ENCODE data around the gene HMCN2. TPM values are rescaled to one million over a fixed set of nuclear protein-coding genes. Genes with fewer than 3 reads are reported as not detected.

HMCN2 gene
- total and polyA plus RNA-seq, 2 donors, result 0.90 to 2.2 TPM

DNA sequence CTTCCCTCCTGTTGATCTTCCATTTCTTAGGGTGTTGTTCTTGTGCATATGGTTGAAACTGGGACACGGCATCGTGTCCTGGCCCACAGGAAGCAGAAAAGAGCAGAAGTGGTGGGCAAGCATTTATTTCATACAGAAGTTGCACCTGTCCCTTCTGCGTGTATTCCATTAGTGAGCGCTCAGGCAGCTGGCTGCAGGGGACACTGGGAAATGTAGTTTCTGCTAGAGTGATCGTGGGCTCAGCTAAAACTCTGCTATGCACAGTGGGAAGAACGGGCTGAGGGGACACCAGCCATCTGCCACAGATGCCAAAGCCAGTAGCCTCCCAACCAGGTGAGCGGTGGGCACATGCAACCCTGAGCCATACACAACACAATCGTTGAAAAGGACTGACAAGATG, 121.8 kb downstream of the HMCN2 start:
- Histone ChIP-seq H3K9me3 (ENCODE audit: control insufficient read depth in 2 of 2, insufficient read depth in 1 of 2, low read length in 1 of 2) (no peaks in the 10 kb centered on the region), H3K27ac (ENCODE audit: low read depth in 1 of 2, low read length in 1 of 2) (no peak overlapping the region), H3K27me3 (ENCODE audit: control insufficient read depth in 2 of 2, insufficient read depth in 1 of 2, low read length in 1 of 2) (no peaks in the 10 kb centered on the region), H3K36me3 (ENCODE audit: control insufficient read depth in 2 of 2, insufficient read depth in 2 of 2, low read length in 1 of 2) (no peaks in the 10 kb centered on the region), H3K4me1 (ENCODE audit: control insufficient read depth in 2 of 2, insufficient read depth in 2 of 2, low read length in 2 of 2) (no peaks in the 10 kb centered on the region), H3K4me3 (ENCODE audit: low read length in 2 of 2) (no peak overlapping the region)
- 89% methylated on average over 8 of the region's 8 CpGs for WGBS
- DNase-seq (ENCODE audit: low read depth in 6 of 9, low spot score in 9 of 9), result no peak

DNA sequence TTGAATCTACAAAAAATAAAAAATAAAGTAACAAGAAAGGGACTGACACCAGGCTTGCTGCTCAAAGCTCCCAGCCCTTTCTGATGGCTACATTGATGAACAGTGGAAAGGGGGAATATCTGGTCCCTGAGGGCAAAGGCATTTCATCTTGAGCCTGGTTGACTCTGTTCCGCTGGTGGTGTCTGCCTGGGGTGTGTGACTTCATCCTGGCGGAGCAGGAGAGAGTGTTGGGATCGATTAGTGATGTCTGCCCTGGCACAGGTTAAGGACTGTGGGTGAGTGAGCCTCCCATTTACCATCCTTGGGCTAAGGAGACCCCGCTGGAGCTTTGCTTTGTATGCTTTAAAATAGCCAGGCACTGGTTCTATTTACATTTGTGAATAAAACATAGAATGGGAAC, 122.3 kb downstream of the HMCN2 start:
- 92% methylated on average over 4 of the region's 4 CpGs for WGBS
- Histone ChIP-seq H3K27ac (ENCODE audit: low read depth in 1 of 2, low read length in 1 of 2) (no peak overlapping the region), H3K36me3 (ENCODE audit: control insufficient read depth in 2 of 2, insufficient read depth in 2 of 2, low read length in 1 of 2) (no peaks in the 10 kb centered on the region), H3K4me1 (ENCODE audit: control insufficient read depth in 2 of 2, insufficient read depth in 2 of 2, low read length in 2 of 2) (no peaks in the 10 kb centered on the region), H3K9me3 (ENCODE audit: control insufficient read depth in 2 of 2, insufficient read depth in 1 of 2, low read length in 1 of 2) (no peaks in the 10 kb centered on the region), H3K4me3 (ENCODE audit: low read length in 2 of 2) (no peak overlapping the region), H3K27me3 (ENCODE audit: control insufficient read depth in 2 of 2, insufficient read depth in 1 of 2, low read length in 1 of 2) (no peaks in the 10 kb centered on the region)
- DNase-seq (ENCODE audit: low read depth in 6 of 9, low spot score in 9 of 9), result no peak

DNA sequence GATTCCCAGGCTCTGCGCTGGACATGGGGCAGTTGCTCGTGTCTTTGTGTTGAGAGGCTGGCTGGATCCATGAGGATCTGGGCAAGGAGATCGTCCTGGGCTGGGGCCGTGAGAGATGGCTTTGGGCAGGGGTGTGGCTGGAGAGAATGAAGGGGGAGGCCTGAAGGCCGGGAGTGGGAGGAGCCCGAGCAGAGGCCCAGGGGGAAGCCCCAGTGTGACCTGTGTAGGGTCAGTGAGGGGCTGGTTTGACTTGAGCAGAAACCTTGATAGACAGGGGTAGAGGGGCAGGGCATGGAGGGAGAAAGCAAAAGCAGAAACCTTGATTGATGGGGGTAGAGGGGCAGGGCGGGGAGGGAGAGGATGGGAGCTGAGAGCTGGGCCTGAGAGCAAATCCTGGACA, 124.8 kb downstream of the HMCN2 start:
- DNase-seq (ENCODE audit: low read depth in 6 of 9, low spot score in 9 of 9), result no peak

DNA sequence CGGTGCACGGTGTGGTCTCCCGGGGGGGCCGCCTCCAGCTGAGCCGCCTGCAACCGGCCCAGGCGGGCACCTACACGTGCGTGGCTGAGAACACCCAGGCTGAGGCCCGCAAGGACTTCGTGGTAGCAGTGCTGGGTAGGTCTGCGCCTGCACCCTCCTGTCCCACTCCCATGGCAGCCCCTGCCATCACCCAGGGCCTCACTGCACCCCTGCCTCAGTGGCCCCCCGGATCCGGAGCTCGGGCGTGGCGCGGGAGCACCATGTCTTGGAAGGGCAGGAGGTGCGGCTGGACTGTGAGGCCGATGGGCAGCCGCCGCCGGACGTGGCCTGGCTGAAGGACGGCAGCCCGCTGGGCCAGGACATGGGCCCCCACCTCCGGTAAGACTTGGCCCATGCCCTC, 125.4 kb downstream of the HMCN2 start:
- DNase-seq (ENCODE audit: low read depth in 6 of 9, low spot score in 9 of 9), result no peak
- H3K36me3 ChIP-seq (ENCODE audit: control insufficient read depth in 2 of 2, insufficient read depth in 2 of 2, low read length in 1 of 2), result no peaks in the 10 kb centered on the region
- H3K27me3 ChIP-seq (ENCODE audit: control insufficient read depth in 2 of 2, insufficient read depth in 1 of 2, low read length in 1 of 2), result no peaks in the 10 kb centered on the region
- H3K9me3 ChIP-seq (ENCODE audit: control insufficient read depth in 2 of 2, insufficient read depth in 1 of 2, low read length in 1 of 2), result no peaks in the 10 kb centered on the region
- WGBS, result 98% methylated on average over 27 of the region's 27 CpGs
- no peaks in the 10 kb centered on the region for H3K4me1 ChIP-seq (ENCODE audit: control insufficient read depth in 2 of 2, insufficient read depth in 2 of 2, low read length in 2 of 2)
- no peak overlapping the region for H3K4me3 ChIP-seq (ENCODE audit: low read length in 2 of 2)
- no peak overlapping the region for H3K27ac ChIP-seq (ENCODE audit: low read depth in 1 of 2, low read length in 1 of 2)

More for the DNA sequence above, 124.8 kb downstream of the HMCN2 start:
- no peak overlapping the region for H3K27ac ChIP-seq (ENCODE audit: low read depth in 1 of 2, low read length in 1 of 2)
- WGBS, result 77% methylated on average over 7 of the region's 7 CpGs
- no peaks in the 10 kb centered on the region for H3K9me3 ChIP-seq (ENCODE audit: control insufficient read depth in 2 of 2, insufficient read depth in 1 of 2, low read length in 1 of 2)
- H3K36me3 ChIP-seq (ENCODE audit: control insufficient read depth in 2 of 2, insufficient read depth in 2 of 2, low read length in 1 of 2), result no peaks in the 10 kb centered on the region
- no peak overlapping the region for H3K4me3 ChIP-seq (ENCODE audit: low read length in 2 of 2)
- no peaks in the 10 kb centered on the region for H3K4me1 ChIP-seq (ENCODE audit: control insufficient read depth in 2 of 2, insufficient read depth in 2 of 2, low read length in 2 of 2)
- H3K27me3 ChIP-seq (ENCODE audit: control insufficient read depth in 2 of 2, insufficient read depth in 1 of 2, low read length in 1 of 2), result no peaks in the 10 kb centered on the region

DNA sequence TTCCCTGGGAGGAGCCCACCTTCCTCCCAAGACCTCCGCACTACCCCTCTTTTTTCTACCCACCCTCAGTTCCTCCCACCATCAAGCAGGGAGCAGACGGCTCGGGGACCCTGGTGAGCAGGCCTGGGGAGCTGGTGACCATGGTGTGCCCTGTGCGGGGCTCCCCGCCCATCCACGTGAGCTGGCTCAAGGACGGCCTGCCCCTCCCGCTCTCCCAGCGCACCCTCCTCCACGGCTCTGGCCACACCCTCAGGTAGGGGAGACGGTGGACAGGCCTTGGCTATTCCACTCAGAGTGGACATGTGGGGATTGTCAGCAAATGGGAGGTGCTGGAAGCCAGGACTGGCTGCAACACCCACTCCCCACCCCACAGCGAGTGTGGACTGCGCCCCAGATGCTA, 126.3 kb downstream of the HMCN2 start:
- DNase-seq (ENCODE audit: low read depth in 6 of 9, low spot score in 9 of 9), result no peak
- Histone ChIP-seq H3K4me3 (ENCODE audit: low read length in 2 of 2) (no peak overlapping the region), H3K9me3 (ENCODE audit: control insufficient read depth in 2 of 2, insufficient read depth in 1 of 2, low read length in 1 of 2) (no peaks in the 10 kb centered on the region), H3K27me3 (ENCODE audit: control insufficient read depth in 2 of 2, insufficient read depth in 1 of 2, low read length in 1 of 2) (no peaks in the 10 kb centered on the region), H3K4me1 (ENCODE audit: control insufficient read depth in 2 of 2, insufficient read depth in 2 of 2, low read length in 2 of 2) (no peaks in the 10 kb centered on the region), H3K27ac (ENCODE audit: low read depth in 1 of 2, low read length in 1 of 2) (no peak overlapping the region), H3K36me3 (ENCODE audit: control insufficient read depth in 2 of 2, insufficient read depth in 2 of 2, low read length in 1 of 2) (no peaks in the 10 kb centered on the region)
- WGBS, result 95% methylated on average over 13 of the region's 13 CpGs

- WGBS, result 87% methylated on average over 16 of the region's 16 CpGs
- no peak overlapping the region for H3K27ac ChIP-seq (ENCODE audit: low read depth in 1 of 2, low read length in 1 of 2)
- DNase-seq (ENCODE audit: low read depth in 6 of 9, low spot score in 9 of 9), result no peak
- no peak overlapping the region for H3K4me3 ChIP-seq (ENCODE audit: low read length in 2 of 2)
- H3K9me3 ChIP-seq (ENCODE audit: control insufficient read depth in 2 of 2, insufficient read depth in 1 of 2, low read length in 1 of 2), result no peaks in the 10 kb centered on the region
- H3K4me1 ChIP-seq (ENCODE audit: control insufficient read depth in 2 of 2, insufficient read depth in 2 of 2, low read length in 2 of 2), result no peaks in the 10 kb centered on the region
- H3K36me3 ChIP-seq (ENCODE audit: control insufficient read depth in 2 of 2, insufficient read depth in 2 of 2, low read length in 1 of 2), result no peaks in the 10 kb centered on the region
- H3K27me3 ChIP-seq (ENCODE audit: control insufficient read depth in 2 of 2, insufficient read depth in 1 of 2, low read length in 1 of 2), result no peaks in the 10 kb centered on the region
Observed at GRCh38 chr9:130393681-130394071, 128.1 kb downstream of the HMCN2 start.

DNA sequence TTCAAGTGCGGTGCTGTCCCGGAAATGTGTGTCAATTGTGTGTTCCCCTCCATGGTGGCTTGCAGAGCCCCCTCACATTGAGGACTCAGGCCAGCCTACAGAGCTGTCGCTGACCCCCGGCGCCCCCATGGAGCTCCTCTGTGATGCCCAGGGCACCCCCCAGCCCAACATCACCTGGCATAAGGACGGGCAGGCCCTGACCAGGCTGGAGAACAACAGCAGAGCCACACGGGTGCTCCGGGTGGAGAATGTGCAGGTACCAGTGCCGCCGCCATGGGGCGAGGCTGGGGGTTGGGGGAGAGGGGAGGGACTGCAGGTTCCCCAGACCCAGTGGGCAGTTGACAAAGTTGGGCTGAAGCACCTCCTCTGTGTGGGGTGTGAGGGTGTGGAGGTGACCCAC, 128.8 kb downstream of the HMCN2 start:
- no peak for DNase-seq (ENCODE audit: low read depth in 6 of 9, low spot score in 9 of 9)

DNA sequence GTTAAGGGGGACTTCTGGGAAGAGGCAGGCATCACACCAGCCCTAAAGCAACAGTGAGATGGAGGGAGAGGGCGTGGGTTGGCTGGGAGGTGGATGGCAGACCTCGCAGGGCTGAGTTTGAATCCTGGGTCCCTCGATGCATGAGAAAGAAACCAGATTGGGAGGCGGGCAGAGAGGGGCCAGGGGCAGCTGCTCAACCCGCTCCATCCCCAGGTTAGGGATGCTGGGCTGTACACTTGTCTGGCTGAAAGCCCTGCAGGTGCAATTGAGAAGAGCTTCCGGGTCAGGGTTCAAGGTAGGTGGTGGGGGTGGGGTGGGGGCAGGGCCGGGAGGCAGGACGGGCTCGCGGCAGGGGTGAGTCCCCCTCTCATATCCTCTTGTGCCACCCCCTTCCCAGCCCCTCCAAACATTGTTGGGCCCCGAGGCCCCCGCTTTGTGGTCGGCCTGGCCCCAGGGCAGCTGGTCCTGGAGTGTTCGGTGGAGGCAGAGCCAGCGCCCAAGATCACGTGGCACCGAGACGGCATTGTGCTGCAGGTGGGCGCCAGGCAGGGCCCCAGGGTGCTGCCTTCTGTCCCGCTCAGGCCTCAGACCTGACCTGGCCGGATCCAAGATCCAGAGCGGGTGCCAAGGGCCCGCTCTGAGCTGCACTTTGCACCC, 129.4 kb downstream of the HMCN2 start:
- H3K9me3 ChIP-seq (ENCODE audit: control insufficient read depth in 2 of 2, insufficient read depth in 1 of 2, low read length in 1 of 2), result no peaks in the 10 kb centered on the region
- DNase-seq (ENCODE audit: low read depth in 6 of 9, low spot score in 9 of 9), result no peak
- H3K36me3 ChIP-seq (ENCODE audit: control insufficient read depth in 2 of 2, insufficient read depth in 2 of 2, low read length in 1 of 2), result no peaks in the 10 kb centered on the region
- H3K27ac ChIP-seq (ENCODE audit: low read depth in 1 of 2, low read length in 1 of 2), result no peak overlapping the region
- H3K4me3 ChIP-seq (ENCODE audit: low read length in 2 of 2), result no peak overlapping the region
- H3K27me3 ChIP-seq (ENCODE audit: control insufficient read depth in 2 of 2, insufficient read depth in 1 of 2, low read length in 1 of 2), result no peaks in the 10 kb centered on the region
- H3K4me1 ChIP-seq (ENCODE audit: control insufficient read depth in 2 of 2, insufficient read depth in 2 of 2, low read length in 2 of 2), result no peaks in the 10 kb centered on the region
- 97% methylated on average over 23 of the region's 23 CpGs for WGBS

More for the DNA sequence above, 128.8 kb downstream of the HMCN2 start:
- H3K9me3 ChIP-seq (ENCODE audit: control insufficient read depth in 2 of 2, insufficient read depth in 1 of 2, low read length in 1 of 2), result no peaks in the 10 kb centered on the region
- H3K4me3 ChIP-seq (ENCODE audit: low read length in 2 of 2), result no peak overlapping the region
- 96% methylated on average over 11 of the region's 11 CpGs for WGBS
- H3K27me3 ChIP-seq (ENCODE audit: control insufficient read depth in 2 of 2, insufficient read depth in 1 of 2, low read length in 1 of 2), result no peaks in the 10 kb centered on the region
- no peak overlapping the region for H3K27ac ChIP-seq (ENCODE audit: low read depth in 1 of 2, low read length in 1 of 2)
- H3K36me3 ChIP-seq (ENCODE audit: control insufficient read depth in 2 of 2, insufficient read depth in 2 of 2, low read length in 1 of 2), result no peaks in the 10 kb centered on the region
- H3K4me1 ChIP-seq (ENCODE audit: control insufficient read depth in 2 of 2, insufficient read depth in 2 of 2, low read length in 2 of 2), result no peaks in the 10 kb centered on the region

- no peak overlapping the region for H3K4me3 ChIP-seq (ENCODE audit: low read length in 2 of 2)
- H3K9me3 ChIP-seq (ENCODE audit: control insufficient read depth in 2 of 2, insufficient read depth in 1 of 2, low read length in 1 of 2), result no peaks in the 10 kb centered on the region
- DNase-seq (ENCODE audit: low read depth in 6 of 9, low spot score in 9 of 9), result no peak
- no peak overlapping the region for H3K27ac ChIP-seq (ENCODE audit: low read depth in 1 of 2, low read length in 1 of 2)
- no peaks in the 10 kb centered on the region for H3K4me1 ChIP-seq (ENCODE audit: control insufficient read depth in 2 of 2, insufficient read depth in 2 of 2, low read length in 2 of 2)
- WGBS, result 97% methylated on average over 26 of the region's 26 CpGs
- no peaks in the 10 kb centered on the region for H3K36me3 ChIP-seq (ENCODE audit: control insufficient read depth in 2 of 2, insufficient read depth in 2 of 2, low read length in 1 of 2)
- H3K27me3 ChIP-seq (ENCODE audit: control insufficient read depth in 2 of 2, insufficient read depth in 1 of 2, low read length in 1 of 2), result peaks cover 0 to 2% of the 10 kb centered on the region in 2 donors
Observed at GRCh38 chr9:130395810-130396435, 130.4 kb downstream of the HMCN2 start.
